Suprapubic skin (tissue), 4 donors: ENCODE data around the gene FAM118A. TPM values are rescaled to one million over a fixed set of nuclear protein-coding genes. Genes with fewer than 3 reads are reported as not detected.
"Not testable (repeated sequence)": the region's sequence is repeated elsewhere in the genome, so short reads cannot be mapped to it uniquely, and the experiment has no call there.

Experiments used
- DNase-seq, 2 donors: peaks; one replicate each; pipeline ENCODE4 v3.0.0-alpha.2; 2019; ENCODE audit warnings: low spot score in 2 of 2
- H3K27ac ChIP-seq: fragments of 200-600 bp; sonication (generic); one replicate; pipeline ENCODE4 v1.5.1; 2019
- H3K27me3 ChIP-seq: fragments of 200-600 bp; sonication (generic); one replicate; pipeline ENCODE4 v1.5.1; 2019
- H3K36me3 ChIP-seq: fragments of 200-600 bp; sonication (generic); one replicate; pipeline ENCODE4 v1.5.1; 2019
- H3K4me1 ChIP-seq: fragments of 200-600 bp; sonication (generic); one replicate; pipeline ENCODE4 v1.5.1; 2019
- H3K4me3 ChIP-seq: fragments of 200-600 bp; sonication (generic); one replicate; pipeline ENCODE4 v1.5.1; 2019; ENCODE audit warnings: mild to moderate bottlenecking
- H3K9me3 ChIP-seq: fragments of 200-600 bp; sonication (generic); one replicate; pipeline ENCODE4 v1.5.1; 2019
- CTCF ChIP-seq, 2 donors: fragments of 200-600 bp in 1 of 2; fragments of 450-650 bp in 1 of 2; sonication (generic) in 1 of 2; IDR thresholded peaks; one replicate each; pipeline ENCODE4 v1.5.1; 2016 to 2019; ENCODE audit warnings: antibody characterized with exemption in 2 of 2, mild to moderate bottlenecking in 1 of 2, moderate library complexity in 1 of 2
- EP300 ChIP-seq: sonication (generic); formaldehyde crosslinking; IDR thresholded peaks from one replicate; pipeline ENCODE4 v1.6.1; 2017; ENCODE audit warnings: antibody characterized with exemption
- POLR2A ChIP-seq, 2 donors: fragments of 450-650 bp; IDR thresholded peaks; one replicate each; pipeline ENCODE4 v1.6.1; 2017; ENCODE audit warnings: antibody characterized with exemption in 2 of 2, mild to moderate bottlenecking in 2 of 2, moderate library complexity in 2 of 2
- POLR2AphosphoS5 ChIP-seq, 3 donors: sonication (generic); formaldehyde crosslinking; IDR thresholded peaks; one replicate each; pipeline ENCODE4 v1.6.1; 2017; ENCODE audit warnings: antibody characterized with exemption in 3 of 3
- WGBS: methylation state at CpG from one replicate; pipeline ENCODE4 v1.1.5; 2018; 5-methylcytosine and 5-hydroxymethylcytosine counted together
- total RNA-seq, 4 donors: library from RNA; depleted of rRNA; stranded (reverse); fragments of >200 nt; gene quantifications; one replicate each; pipeline ENCODE4 v1.1.0, GENCODE V29; 2016

The FAM118A gene
- total RNA-seq, 4 donors from 2014 or later = 22.7 to 65.8 (median 37.2) TPM

- H3K27me3 ChIP-seq = no peaks in the 10 kb centered on the region
- no peak for TF ChIP-seq CTCF (IDR thresholded peaks at IDR 0.05)
- WGBS = 100% methylated on average over 1 of the region's 1 CpG
- H3K4me3 ChIP-seq = no peak overlapping the region
- H3K9me3 ChIP-seq = no peaks in the 10 kb centered on the region
- H3K27ac ChIP-seq = no peak overlapping the region
- H3K36me3 ChIP-seq = no peaks in the 10 kb centered on the region
- H3K4me1 ChIP-seq = no peaks in the 10 kb centered on the region
- DNase-seq = no peak
These were observed 48.4 kb downstream of the FAM118A start for GRCh38 chr22:45358127-45358526.

GRCh38 chr22:45359627-45360026, 49.9 kb downstream of the FAM118A start:
- no peak for DNase-seq

GRCh38 chr22:45366713-45367112, 57.0 kb downstream of the FAM118A start:
- no peak for DNase-seq
- WGBS = 81% methylated on average over 3 of the region's 3 CpGs
- peaks cover 6% of the 10 kb centered on the region for H3K9me3 ChIP-seq
- no peak overlapping the region for H3K4me3 ChIP-seq
- no peaks in the 10 kb centered on the region for H3K4me1 ChIP-seq
- H3K27ac ChIP-seq = no peak overlapping the region
- no peak for TF ChIP-seq CTCF (IDR thresholded peaks at IDR 0.05)
- TF ChIP-seq POLR2AphosphoS5 (IDR thresholded peaks at IDR 0.05) = no peak
- no peak for TF ChIP-seq EP300
- no peak for TF ChIP-seq POLR2A (IDR thresholded peaks at IDR 0.05)
- H3K27me3 ChIP-seq = no peaks in the 10 kb centered on the region
- no peaks in the 10 kb centered on the region for H3K36me3 ChIP-seq

More at GRCh38 chr22:45359627-45360026, 49.9 kb downstream of the FAM118A start:
- TF ChIP-seq POLR2A (IDR thresholded peaks at IDR 0.05) (no peak), EP300 (no peak), CTCF (IDR thresholded peaks at IDR 0.05) (no peak), POLR2AphosphoS5 (IDR thresholded peaks at IDR 0.05) (no peak)
- H3K9me3 ChIP-seq = no peaks in the 10 kb centered on the region
- H3K4me3 ChIP-seq = no peak overlapping the region
- WGBS = 76% methylated on average over 4 of the region's 4 CpGs
- no peaks in the 10 kb centered on the region for H3K27me3 ChIP-seq
- H3K4me1 ChIP-seq = no peaks in the 10 kb centered on the region
- H3K27ac ChIP-seq = no peak overlapping the region
- no peaks in the 10 kb centered on the region for H3K36me3 ChIP-seq

- H3K27ac ChIP-seq, H3K9me3 ChIP-seq, H3K4me1 ChIP-seq, DNase-seq, H3K27me3 ChIP-seq, H3K4me3 ChIP-seq, H3K36me3 ChIP-seq: not testable (repeated sequence)
- 86% methylated on average over 3 of the region's 3 CpGs for WGBS
These were observed 63.9 kb downstream of the FAM118A start for GRCh38 chr22:45373592-45373991.

GRCh38 chr22:45376009-45376408, 66.3 kb downstream of the FAM118A start:
- Histone ChIP-seq H3K36me3 (no peaks in the 10 kb centered on the region), H3K4me1 (no peaks in the 10 kb centered on the region), H3K4me3 (no peak overlapping the region), H3K27ac (no peak overlapping the region), H3K27me3 (no peaks in the 10 kb centered on the region), H3K9me3 (no peaks in the 10 kb centered on the region)
- WGBS = 75% methylated on average over 3 of the region's 3 CpGs
- DNase-seq = no peak
- TF ChIP-seq CTCF (IDR thresholded peaks at IDR 0.05) (no peak), POLR2AphosphoS5 (IDR thresholded peaks at IDR 0.05) (no peak), EP300 (no peak), POLR2A (IDR thresholded peaks at IDR 0.05) (no peak)

- TF ChIP-seq CTCF (IDR thresholded peaks at IDR 0.05) (no peak), EP300 (no peak), POLR2AphosphoS5 (IDR thresholded peaks at IDR 0.05) (no peak), POLR2A (IDR thresholded peaks at IDR 0.05) (no peak)
- Histone ChIP-seq H3K27me3 (no peaks in the 10 kb centered on the region), H3K36me3 (no peaks in the 10 kb centered on the region), H3K27ac (no peak overlapping the region), H3K4me3 (no peak overlapping the region), H3K9me3 (no peaks in the 10 kb centered on the region), H3K4me1 (no peaks in the 10 kb centered on the region)
- peak in 1 of 2 donors; percentile 63 for DNase-seq
- WGBS = 50% methylated on average over 1 of the region's 1 CpG
These were observed 67.0 kb downstream of the FAM118A start for GRCh38 chr22:45376703-45377102.
